ENCODE results near the gene MOSPD2.
A peak's percentile ranks its signal among the peaks of the same experiment; 100 is the strongest.

The MOSPD2 gene

DNA sequence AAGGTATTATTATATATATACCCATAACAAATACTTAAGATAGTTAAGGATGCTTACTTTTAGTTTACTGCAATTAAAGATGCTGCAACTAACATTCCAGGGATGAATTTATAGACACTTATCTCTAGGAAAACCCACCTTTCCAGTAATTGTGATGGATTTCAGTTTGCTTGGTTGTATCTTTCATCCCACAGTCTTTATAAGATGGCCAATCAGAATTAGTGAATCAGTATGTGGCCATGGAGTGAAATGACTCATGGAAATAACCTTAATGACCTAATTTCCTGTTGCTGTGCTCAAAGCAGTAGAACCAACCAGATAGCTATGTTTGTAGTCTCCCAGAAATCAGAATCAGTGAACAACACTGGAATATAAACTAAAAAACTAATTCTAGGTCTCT is 26.4 kb downstream of the MOSPD2 start:
- POLR2A ChIA-PET: no interaction called here
- TF ChIP-seq, protein P1, sequence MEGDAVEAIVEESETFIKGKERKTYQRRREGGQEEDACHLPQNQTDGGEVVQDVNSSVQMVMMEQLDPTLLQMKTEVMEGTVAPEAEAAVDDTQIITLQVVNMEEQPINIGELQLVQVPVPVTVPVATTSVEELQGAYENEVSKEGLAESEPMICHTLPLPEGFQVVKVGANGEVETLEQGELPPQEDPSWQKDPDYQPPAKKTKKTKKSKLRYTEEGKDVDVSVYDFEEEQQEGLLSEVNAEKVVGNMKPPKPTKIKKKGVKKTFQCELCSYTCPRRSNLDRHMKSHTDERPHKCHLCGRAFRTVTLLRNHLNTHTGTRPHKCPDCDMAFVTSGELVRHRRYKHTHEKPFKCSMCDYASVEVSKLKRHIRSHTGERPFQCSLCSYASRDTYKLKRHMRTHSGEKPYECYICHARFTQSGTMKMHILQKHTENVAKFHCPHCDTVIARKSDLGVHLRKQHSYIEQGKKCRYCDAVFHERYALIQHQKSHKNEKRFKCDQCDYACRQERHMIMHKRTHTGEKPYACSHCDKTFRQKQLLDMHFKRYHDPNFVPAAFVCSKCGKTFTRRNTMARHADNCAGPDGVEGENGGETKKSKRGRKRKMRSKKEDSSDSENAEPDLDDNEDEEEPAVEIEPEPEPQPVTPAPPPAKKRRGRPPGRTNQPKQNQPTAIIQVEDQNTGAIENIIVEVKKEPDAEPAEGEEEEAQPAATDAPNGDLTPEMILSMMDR (IDR thresholded peaks at IDR 0.05; ENCODE audit: control extremely low read depth, extremely low read depth, low read depth, missing control alignments): no peak
- CTCF ChIA-PET: no interaction called here
- DNase-seq (ENCODE audit: extremely low spot score): peak; percentile 5

DNA sequence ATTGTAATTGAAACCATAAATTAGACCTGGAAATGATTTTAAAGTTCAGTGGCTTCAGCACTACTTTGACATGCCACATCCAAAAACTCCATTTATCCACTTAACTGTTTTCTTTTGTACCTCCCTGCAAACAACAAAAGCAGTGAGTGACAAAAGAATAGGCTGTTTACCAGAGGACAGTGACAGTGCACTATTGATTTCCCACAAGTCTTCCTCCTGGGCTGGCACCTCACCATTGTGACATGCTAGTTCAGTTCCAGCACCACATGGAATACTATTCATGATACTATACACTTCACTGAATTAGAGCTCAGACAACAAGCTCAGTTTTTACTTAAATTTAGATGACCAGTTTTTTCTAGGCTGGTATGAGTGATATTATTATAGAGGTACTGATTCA is 29.3 kb downstream of the MOSPD2 start:
- ChIA-PET POLR2A (no interaction called here), CTCF (no interaction called here)
- TF ChIP-seq, protein P1 (IDR thresholded peaks at IDR 0.05; ENCODE audit: control extremely low read depth, extremely low read depth, low read depth, missing control alignments): no peak
- DNase-seq (ENCODE audit: extremely low spot score): no peak

DNA sequence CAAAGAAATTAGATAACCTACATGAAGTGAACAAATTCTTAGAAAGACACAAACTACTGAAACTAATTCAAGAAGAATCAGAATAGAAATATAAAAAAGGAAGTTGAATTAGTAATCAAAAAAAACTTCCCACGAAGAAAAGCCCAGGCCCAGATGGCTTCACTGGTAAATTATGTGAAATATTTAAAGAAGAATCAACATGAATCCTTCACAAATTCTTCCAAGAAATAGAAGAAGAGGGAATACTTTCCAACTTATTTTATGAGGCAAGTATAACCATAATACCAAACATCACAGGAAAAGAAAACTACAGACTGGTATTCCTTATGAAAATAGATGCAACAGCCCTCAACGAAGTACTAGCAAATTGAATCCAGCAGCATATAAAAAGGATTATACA is 30.7 kb downstream of the MOSPD2 start:
- ChIA-PET POLR2A (no interaction called here), CTCF (no interaction called here)
- TF ChIP-seq, protein P1 (IDR thresholded peaks at IDR 0.05; ENCODE audit: control extremely low read depth, extremely low read depth, low read depth, missing control alignments): no peak
- DNase-seq (ENCODE audit: extremely low spot score): no peak

DNA sequence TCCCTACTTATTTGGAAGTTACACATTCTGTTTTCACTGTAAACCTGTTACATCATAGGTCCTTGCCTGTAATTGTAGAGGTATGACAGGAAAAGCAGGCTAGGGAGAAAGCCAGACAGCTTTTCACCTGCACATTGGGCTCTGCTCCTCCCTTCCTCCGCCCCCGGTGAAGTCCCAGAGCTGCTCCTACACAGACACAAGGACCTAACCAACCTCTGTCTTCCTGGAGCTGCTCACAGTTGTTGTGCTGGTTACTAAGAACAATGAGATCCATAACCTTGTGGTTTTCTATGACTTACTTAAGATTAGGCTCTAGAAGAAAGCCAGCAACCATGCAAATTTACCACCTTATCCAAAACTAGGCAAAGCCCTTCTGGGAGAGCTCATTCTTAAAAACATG is 40.0 kb downstream of the MOSPD2 start:
- CTCF ChIA-PET: no interaction called here
- TF ChIP-seq, protein P1 (IDR thresholded peaks at IDR 0.05; ENCODE audit: control extremely low read depth, extremely low read depth, low read depth, missing control alignments): no peak
- POLR2A ChIA-PET: no interaction called here
- DNase-seq (ENCODE audit: extremely low spot score): no peak

DNA sequence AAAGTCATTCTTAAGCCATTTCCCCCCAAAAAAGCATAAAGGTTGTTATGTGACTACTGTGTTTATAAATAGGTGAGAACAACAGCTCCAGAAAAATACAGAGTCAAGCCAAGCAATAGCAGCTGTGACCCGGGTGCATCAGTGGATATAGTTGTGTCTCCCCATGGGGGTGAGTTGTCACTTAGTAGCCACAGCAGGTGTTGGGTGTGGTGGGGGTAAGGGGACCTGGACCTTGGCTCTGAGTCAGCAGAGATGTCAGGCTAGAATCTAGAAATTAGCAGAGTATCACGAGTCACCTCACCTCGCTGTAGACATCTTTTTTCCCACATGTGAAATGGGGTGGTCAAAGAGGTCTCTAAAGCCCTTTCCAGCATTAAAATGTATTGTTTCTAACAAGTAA is 42.4 kb downstream of the MOSPD2 start:
- CTCF ChIA-PET: no interaction called here
- TF ChIP-seq, protein P1 (IDR thresholded peaks at IDR 0.05; ENCODE audit: control extremely low read depth, extremely low read depth, low read depth, missing control alignments): no peak
- POLR2A ChIA-PET: no interaction called here
- DNase-seq (ENCODE audit: extremely low spot score): no peak

DNA sequence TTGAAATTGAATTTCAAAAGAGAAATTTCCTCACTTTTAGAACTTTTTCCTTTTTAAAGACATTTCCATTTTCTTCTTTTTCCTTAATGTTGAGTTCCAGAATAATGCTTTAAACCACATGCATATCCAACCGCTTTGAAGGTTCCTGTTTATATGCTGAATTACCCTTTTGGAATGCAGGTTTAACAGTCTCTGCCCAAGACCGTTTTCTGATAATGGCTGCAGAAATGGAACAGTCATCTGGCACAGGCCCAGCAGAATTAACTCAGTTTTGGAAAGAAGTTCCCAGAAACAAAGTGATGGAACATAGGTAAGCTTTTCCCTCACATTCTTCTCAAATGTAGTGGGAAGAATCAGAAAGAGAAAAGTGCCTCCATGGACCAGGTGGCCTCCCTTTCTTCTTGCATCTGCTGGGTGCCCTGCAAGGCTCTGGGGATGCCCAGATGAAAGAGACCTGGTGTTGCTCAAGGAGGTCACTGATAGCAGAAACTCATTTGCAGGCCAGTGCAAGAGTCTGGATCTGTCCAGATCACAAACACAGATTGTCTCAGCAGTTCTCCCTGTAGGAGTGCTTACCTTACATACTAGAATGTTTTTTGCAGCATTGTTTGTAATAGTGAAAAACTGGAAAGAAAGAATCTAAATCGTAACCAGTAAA is 42.9 kb downstream of the MOSPD2 start:
- no peak for DNase-seq (ENCODE audit: extremely low spot score)
- CTCF ChIA-PET: no interaction called here
- POLR2A ChIA-PET: no interaction called here
- TF ChIP-seq, protein P1 (IDR thresholded peaks at IDR 0.05; ENCODE audit: control extremely low read depth, extremely low read depth, low read depth, missing control alignments): no peak

DNA sequence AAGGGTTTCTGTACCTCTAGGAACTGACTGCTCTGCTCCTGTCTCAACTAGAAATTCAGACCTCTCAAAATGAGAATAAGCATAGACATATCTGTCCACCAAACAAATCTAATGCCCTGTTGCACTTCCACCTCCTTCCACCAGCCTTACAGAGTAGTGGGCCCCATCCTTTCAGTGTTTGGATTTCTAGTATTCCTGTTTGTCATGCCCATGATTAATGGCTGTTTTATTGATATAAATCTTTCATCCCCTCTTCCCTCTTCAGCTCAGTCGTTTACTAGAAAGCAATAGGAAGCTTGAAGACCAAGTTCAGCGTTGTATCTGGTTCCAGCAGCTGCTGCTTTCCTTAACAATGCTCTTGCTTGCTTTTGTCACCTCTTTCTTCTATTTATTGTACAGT is 46.2 kb downstream of the MOSPD2 start:
- ChIA-PET POLR2A (no interaction called here), CTCF (no interaction called here)
- TF ChIP-seq, protein P1 (IDR thresholded peaks at IDR 0.05; ENCODE audit: control extremely low read depth, extremely low read depth, low read depth, missing control alignments): no peak
- no peak for DNase-seq (ENCODE audit: extremely low spot score)
